WERI-Rb-1 (cell line): ENCODE measurements around the gene GAB2.

Source experiments
- DNase-seq: peaks from one replicate; pipeline ENCODE4 v3.0.0-alpha.2; 2020
- H3K27ac ChIP-seq: fragments of 250-450 bp; sonication (Bioruptor Pico); 2 replicates; pipeline ENCODE4 v1.5.1; 2020; ENCODE audit warnings: mild to moderate bottlenecking, moderate library complexity
- H3K27me3 ChIP-seq: fragments of 250-450 bp; sonication (Bioruptor Pico); 2 replicates; pipeline ENCODE4 v1.5.1; 2021; ENCODE audit warnings: mild to moderate bottlenecking, low read depth, moderate library complexity; ENCODE audit not compliant: insufficient read depth, severe bottlenecking
- H3K36me3 ChIP-seq: fragments of 250-450 bp; sonication (Bioruptor Pico); 2 replicates; pipeline ENCODE4 v1.5.1; 2020; ENCODE audit warnings: mild to moderate bottlenecking, moderate library complexity
- H3K4me3 ChIP-seq: 2 replicates; pipeline ENCODE4 v1.5.1; 2011; ENCODE audit warnings: low read depth, mild to moderate bottlenecking, control low read depth, low read length
- H3K9me3 ChIP-seq: fragments of 250-450 bp; sonication (Bioruptor Pico); 2 replicates; pipeline ENCODE4 v1.5.1; 2021; ENCODE audit warnings: mild to moderate bottlenecking, moderate library complexity; ENCODE audit not compliant: severe bottlenecking
- TF ChIP-seq, protein P1 (sequence below): IDR thresholded peaks from 2 replicates; pipeline ENCODE4 v1.5.1; 2011; ENCODE audit warnings: low read depth, mild to moderate bottlenecking, control low read depth, inconsistent platforms, low read length

The GAB2 gene

DNA sequence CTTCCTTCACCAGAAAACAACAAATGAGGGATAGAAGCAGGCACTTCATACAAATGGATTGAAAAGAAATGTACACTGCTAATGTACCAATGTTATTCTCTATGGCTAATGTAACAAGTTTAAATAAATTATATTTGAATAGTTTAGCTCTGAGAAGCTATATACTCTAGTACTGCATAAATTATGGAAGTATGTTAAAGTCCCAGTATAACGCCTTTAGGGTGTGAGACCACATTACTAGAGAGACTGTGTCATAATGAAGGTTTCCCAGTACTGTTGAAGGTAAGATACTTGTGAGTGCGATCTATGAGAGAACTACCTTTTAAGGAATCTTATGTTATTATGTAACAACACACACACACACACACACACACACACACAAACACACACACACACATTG, 39.8 kb upstream of the GAB2 start:
- Histone ChIP-seq H3K9me3 (no peaks in the 10 kb centered on the region), H3K27me3 (no peaks in the 10 kb centered on the region), H3K27ac (no peak overlapping the region), H3K36me3 (peaks cover 15% of the 10 kb centered on the region), H3K4me3 (no peak overlapping the region)
- DNase-seq: no peak
- TF ChIP-seq, protein P1, sequence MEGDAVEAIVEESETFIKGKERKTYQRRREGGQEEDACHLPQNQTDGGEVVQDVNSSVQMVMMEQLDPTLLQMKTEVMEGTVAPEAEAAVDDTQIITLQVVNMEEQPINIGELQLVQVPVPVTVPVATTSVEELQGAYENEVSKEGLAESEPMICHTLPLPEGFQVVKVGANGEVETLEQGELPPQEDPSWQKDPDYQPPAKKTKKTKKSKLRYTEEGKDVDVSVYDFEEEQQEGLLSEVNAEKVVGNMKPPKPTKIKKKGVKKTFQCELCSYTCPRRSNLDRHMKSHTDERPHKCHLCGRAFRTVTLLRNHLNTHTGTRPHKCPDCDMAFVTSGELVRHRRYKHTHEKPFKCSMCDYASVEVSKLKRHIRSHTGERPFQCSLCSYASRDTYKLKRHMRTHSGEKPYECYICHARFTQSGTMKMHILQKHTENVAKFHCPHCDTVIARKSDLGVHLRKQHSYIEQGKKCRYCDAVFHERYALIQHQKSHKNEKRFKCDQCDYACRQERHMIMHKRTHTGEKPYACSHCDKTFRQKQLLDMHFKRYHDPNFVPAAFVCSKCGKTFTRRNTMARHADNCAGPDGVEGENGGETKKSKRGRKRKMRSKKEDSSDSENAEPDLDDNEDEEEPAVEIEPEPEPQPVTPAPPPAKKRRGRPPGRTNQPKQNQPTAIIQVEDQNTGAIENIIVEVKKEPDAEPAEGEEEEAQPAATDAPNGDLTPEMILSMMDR: no peak

DNA sequence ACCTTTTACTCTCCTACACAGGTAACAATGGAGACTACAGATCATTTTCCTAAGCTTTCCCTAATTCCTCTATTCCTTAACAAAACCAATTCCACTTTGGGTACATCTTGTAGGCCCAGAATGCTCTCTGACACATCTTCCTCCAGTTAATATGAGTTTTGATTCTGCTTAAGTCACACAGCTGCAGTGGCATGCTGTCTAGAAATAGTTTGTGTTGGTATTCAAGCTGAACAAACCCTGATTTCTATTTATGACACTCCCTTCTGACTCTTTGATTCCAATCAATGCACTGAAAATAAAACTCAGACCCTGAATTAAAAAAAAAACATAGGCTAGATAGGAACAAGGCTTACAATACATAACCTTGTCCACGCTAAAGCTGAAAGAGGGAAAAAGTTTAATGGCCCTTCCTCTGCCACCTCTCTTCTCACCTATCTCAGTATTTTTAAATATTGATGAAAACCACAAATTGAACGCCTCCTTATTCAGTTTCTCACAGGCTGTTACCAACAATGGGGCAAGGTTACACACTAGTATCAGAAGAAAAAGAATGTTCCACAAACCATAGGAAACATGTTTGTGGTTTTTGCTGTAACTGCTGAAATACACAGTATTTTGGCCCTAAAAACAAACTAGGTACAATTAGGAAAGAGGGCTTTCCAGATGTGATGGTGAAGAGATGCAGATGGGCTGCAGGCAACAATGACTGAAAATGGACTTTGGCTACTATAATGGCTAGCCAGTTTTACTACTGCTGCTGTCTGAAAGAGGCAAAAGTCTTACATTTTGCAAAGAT, 35.7 kb upstream of the GAB2 start:
- TF ChIP-seq, protein P1: no peak
- Histone ChIP-seq H3K27ac (no peak overlapping the region), H3K27me3 (no peaks in the 10 kb centered on the region), H3K36me3 (no peaks in the 10 kb centered on the region; the same call in 1 of the 2 replicates), H3K4me3 (no peak overlapping the region), H3K9me3 (no peaks in the 10 kb centered on the region)
- no peak for DNase-seq

DNA sequence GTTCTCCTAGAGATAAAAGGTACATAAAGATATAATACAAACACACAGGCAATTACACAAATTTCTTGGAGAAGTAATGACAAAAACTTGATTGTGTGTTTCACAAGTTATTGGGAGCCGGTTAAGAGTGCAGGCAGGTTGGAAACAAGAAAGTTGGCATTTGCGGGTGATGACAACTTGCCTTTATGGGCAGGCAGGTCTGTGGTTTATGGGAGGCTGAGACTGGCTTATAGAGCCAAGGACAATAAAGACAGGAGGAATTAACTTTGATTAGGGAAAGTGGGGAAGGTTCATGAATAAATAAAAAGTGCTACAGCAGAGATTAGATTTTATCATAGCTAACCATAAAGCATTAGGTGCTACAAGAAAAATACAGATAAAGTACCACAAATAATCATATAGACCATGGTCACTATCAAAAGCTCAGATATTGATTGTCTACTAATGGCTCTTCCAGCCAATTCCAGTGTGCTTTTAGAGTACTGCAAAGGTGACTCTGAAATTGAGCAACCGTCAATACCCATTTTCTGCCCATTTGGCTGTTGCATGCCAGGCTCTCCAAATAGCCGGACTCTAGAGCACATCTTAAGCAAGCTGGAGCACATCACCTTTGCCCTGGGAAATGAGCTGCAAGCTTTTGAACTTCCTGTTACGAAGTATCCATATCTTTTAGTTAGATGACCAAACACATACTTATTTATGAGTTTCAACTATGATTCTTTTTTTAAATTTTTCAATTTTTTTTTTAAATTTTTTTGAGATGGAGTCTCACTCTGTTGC, 33.9 kb upstream of the GAB2 start:
- H3K36me3 ChIP-seq: no peaks in the 10 kb centered on the region; the same call in 1 of the 2 replicates
- TF ChIP-seq, protein P1: no peak
- no peaks in the 10 kb centered on the region for H3K27me3 ChIP-seq
- H3K27ac ChIP-seq: no peak overlapping the region
- no peak for DNase-seq
- no peak overlapping the region for H3K4me3 ChIP-seq
- no peaks in the 10 kb centered on the region for H3K9me3 ChIP-seq

DNA sequence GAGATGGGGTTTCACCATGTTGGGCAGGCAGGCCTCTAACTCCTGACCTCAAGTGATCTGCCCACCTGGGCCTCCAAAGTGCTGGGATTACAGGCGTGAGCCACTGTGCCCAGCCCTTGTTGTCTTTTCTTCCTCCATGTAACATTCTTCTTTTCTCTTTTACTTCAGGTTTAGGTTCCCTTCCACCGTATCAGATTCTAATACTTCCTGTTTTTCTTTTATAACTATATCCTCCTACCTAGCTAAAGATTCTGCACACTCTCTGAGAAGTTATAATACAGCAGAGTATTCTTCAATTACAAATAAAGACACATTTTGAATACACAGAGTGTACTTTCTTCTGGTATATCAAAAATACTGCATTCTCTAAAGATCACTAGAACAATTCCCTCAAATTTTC, 33.2 kb upstream of the GAB2 start:
- TF ChIP-seq, protein P1: no peak

DNA sequence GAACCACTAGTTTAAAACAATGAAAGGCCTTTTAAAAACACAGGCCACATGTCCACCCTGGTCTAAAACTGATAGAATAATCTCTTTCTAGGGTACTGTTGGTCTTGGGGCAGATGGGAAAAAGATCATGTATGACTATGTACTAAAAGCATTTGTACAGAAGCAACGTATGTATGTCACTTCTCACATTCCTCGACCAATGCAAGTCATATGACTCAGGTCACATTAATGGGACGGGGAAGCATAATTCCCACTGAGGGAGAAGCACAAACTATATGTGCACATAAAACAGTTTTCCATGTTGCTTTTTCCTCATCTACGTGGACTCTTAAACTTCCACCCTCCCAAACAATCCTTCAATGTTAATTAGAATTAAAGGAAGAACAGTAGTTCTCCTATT, 32.2 kb upstream of the GAB2 start:
- no peak for DNase-seq
- Histone ChIP-seq H3K27me3 (no peaks in the 10 kb centered on the region), H3K9me3 (no peaks in the 10 kb centered on the region), H3K4me3 (no peak overlapping the region), H3K36me3 (no peaks in the 10 kb centered on the region; the same call in 1 of the 2 replicates), H3K27ac (no peak overlapping the region)
- TF ChIP-seq, protein P1: no peak

More for the DNA sequence above, 33.2 kb upstream of the GAB2 start:
- no peak overlapping the region for H3K4me3 ChIP-seq
- no peak overlapping the region for H3K27ac ChIP-seq
- no peaks in the 10 kb centered on the region for H3K9me3 ChIP-seq
- H3K27me3 ChIP-seq: no peaks in the 10 kb centered on the region
- DNase-seq: no peak
- no peaks in the 10 kb centered on the region; the same call in 1 of the 2 replicates for H3K36me3 ChIP-seq
